HL-60/S4 treated with phorbol 12-myristate 13-acetate at 8.2 ng/mL for 4 days and 3 days (cell line): ENCODE measurements around the gene ZFAND3.
"Not testable (repeated sequence)": the region's sequence is repeated elsewhere in the genome, so short reads cannot be mapped to it uniquely, and the experiment has no call there.

Experiments used
- in situ Hi-C: fragments of 300-500 bp; cut with MboI; formaldehyde crosslinking; loops from 2 replicates; pipeline ENCODE4 v1.15.0; 2022; ENCODE audit warnings: low sequenced_read_pairs

The ZFAND3 gene

DNA sequence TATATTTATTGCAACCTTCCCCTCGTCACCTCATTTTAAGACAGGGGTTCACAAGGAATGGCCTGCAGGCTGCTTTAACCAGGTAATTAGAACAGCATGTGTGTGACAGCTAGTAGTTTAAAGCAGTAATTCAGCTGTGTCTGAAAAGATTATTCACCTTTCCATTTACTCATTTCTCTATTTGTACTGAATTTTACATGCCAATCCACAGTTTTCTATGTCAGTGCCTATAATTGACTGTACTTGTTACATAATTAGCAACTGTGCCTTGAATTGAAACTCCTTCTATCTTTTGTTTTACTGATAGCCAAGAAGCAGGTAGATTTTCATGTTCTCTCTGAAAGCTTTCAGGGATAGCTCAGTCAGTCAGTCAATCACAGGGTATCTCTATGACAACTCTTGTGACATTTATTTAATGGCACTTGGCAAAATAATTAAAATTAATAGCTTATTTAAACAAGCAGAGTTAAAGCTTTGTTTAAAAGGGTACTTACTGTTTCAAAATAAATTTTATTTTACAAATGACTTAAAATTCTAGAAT lies 214.0 kb downstream of the ZFAND3 start:
- in situ Hi-C loops: no loop called here

DNA sequence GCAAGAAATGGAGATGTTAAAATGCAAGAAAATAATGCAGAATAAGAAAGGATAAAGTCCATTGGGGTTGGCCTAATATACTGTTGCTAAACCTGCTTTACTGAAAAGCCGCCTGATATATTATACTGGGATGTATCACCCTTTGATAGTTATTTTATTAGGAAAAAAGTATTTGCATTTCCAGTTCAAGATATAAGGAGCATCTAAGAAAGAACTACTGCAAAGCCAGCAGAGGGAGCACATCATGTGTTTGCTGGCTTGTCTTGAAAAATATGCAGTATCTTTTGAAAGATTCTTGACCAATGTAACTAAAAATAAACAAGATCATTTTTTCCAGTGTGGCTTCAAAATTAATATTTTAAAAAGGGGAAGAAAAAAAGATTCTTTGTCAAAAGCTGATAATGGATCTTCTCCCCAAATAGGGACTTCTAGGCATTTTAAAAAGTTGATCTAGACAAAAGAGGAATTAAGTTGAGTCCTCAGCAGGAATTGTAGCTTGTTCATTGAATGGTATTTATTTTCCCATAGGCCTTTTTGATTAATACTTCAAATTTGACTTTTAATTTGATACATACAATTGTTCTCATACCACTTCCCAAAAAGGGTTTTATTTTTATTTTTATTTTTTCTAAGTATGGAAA lies 214.9 kb downstream of the ZFAND3 start:
- in situ Hi-C loops: no loop called here

DNA sequence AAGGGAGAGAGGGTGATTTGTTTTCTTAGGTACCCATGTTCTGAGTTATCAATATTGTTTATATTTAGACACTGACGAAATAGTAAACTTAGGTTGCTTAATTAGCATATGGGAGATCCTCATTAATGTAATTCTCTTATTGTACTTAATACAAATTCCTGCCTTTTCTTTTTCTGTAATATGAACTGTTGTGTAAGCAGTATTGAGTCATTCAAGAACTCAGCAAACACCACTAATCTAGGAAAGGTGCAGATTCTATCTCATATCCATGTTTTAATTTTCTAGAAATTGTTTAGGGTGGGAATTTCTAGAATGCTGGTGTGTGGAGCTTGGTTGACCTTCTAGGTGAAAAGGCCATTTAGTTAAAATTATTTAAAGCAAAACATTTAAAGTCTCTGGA lies 216.0 kb downstream of the ZFAND3 start:
- in situ Hi-C loops: no loop called here

DNA sequence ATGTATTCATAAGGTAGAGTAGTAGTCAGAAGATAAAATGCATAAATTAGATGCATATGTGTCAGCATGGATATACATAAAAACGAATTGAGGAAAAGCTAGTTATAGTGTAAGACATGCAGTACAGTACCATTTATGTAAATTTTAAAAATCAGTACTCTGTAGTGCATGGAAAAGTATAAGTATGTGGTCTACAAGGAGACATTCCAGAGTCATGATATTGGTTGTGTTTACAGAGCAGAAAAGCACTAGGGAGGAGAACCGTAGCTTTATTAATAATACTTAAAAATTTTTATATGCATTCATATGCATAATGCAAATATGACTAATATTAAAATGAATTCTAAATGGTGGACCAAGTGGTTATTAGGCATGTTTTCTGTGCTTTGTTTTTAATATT lies 220.0 kb downstream of the ZFAND3 start:
- in situ Hi-C loops: no loop called here

DNA sequence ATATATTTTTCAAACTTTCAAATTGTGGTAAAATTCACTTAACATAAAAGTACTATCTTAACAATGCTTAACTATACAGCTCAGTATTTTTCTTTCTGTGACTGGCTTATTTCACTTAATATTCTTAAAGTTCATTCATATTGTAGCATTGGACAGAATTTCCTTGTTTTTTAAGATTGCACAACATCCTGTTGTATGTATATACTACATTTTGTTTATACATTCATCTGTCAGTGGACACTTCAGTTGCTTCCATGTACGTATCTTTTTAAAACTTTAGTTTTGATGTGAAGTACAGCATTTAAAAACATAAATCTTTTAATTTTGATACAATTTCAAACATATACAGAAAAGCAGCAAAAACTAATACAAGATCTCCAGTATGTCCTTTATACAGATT lies 220.7 kb downstream of the ZFAND3 start:
- in situ Hi-C loops: no loop called here

DNA sequence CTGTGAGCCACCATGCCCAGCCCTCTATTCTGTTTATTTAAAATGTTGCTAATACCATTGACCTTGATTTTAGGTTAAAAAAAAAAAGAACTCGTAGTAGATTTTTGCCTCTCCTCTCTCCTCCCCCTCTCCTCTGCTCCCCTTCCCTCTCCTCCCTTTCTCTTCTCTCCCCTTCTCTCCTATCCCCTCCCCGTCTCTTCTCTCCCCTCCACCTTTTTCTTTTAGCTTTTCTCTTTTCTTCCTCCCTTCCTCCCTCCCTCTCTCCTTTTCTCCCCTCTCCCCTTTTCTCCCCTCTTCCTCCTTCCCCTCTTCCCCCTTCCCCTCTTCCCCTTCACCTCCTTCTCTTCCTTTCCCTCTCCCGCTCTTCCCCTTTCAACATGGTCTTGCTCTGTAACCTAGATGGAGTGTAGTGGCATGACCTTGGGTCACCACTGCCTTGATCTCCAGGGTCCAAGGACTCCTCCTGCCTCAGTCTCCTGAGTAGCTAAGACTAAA lies 223.8 kb downstream of the ZFAND3 start:
- in situ Hi-C loops: no loop called here

DNA sequence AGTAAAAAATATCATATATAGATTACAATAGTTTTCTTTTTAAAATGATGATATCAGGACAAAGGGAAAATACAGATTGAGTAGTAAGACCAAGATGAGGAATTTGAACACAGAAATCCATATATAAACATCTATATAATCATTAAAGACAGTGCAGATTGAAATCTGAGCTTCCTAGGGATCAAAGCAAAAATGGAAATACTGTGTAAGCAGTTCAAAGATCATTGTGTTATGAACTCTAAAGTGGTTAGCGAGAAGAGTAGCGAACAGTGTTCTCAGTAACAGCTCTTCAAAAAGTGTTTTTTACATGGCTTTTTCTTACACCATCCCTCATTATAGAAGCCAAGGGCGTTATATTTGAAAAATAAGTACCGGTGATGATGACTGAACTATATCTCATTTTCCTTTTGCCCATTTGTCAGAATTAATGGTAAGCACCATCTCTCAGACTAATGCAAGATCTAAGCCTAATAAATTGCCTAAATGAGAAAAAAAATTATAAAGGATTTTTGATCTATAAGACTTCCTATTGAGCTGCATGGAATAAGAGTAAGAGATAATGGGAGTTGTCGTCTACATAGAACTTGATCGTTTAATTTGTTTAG lies 226.3 kb downstream of the ZFAND3 start:
- in situ Hi-C loops: no loop called here

DNA sequence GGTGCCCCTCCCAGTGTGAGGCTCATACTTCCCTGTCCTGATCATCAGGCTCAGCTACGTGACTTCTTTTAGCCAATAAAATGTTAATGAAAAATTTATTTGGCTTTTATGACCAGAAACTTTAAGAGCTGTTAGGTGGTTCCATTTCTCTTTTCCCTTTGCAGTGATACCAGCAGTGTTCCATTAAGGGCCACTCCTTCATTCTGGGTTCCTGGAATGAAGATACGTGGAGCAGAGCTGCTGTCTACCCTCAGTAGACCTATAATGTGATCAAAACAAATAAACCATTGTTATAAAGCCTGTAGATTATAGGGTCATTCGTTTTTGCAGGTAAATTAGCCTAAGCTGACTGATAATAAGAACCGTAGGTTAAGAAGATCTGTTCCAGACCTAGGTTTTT lies 228.0 kb downstream of the ZFAND3 start:
- in situ Hi-C loops: no loop called here

DNA sequence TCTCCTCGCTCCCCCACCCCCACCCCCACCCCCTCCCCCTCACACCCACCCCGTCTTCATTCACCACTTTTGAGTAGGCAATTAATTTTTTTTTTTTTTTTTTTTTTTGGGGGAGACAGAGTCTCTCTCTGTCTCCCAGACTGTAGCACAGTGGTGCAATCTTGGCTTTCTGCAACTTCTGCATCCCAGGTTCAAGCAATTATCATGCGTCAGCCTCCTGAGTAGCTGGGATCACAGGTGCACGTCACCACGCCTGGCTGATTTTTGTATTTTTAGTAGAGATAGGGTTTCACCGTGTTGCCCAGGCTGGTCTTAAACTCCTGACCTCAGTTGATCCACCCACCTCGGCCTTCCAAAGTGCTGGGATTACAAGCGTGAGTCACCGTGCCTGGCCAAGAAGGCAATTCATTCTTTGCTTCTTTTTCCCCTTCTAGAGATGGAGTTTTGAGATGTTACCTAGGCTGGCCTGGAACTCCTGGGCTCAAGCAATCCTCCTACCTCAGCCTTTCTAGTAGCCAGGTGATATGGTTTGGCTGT lies 230.4 kb downstream of the ZFAND3 start:
- in situ Hi-C loops: not testable (repeated sequence)

DNA sequence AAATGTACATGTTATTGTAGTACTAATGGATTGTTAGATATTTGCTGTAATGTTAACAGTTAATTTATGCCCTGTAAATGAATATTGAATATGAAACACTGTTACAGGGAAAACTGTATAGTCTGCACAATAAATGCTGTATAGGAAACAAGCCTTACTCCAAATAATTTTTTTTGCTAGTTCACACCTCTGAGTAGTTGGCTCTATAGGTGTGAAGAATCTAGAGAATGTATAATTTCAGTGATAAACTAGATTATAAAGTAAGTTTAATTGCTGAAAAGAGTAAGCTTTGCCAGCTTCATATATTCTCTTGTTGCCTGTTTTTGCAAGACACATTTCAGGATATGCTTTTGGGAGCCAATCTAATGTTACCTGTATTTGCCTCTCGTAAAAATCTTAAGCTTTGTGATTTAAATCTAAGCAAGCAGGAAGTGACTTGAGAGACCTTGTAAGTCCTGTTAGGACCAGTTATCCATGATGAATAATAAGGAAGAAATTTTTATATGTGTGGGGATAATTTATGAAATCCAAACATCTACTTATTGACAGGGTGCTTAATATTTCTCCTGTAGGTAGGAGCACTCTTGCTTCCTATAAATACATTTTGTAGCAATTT lies 232.4 kb downstream of the ZFAND3 start:
- in situ Hi-C loops: no loop called here

DNA sequence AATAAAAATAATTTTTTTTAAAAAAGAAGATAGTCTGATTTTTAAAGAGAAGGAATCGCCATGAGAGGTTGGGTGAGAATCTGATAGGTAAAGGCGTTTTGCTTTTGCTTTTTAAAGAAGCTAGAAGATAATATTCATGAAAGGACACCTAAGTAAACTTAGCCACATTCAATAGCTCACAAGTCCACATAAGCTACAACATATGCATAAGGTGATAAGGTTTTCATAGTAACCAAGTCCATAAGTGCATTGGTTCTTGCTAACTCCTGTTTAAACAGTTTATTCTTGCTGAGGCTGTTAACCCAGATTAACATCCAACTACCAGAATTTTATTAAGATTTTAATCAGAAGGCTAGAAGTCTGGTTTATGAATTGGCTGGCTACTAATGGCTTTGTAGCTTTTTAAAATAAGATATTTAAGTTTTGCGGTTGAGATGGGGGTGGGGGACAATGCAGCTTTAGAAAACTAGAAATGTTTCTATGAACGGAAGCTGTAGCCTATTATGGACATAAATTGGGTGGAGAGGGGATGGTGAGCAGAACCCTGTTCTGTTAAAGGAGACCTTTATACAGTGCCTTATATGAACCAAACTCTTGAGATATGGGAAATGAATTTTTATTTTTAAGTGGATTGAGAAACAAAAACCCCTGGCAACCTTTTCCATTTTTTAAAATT lies 235.1 kb downstream of the ZFAND3 start:
- in situ Hi-C loops: no loop called here

DNA sequence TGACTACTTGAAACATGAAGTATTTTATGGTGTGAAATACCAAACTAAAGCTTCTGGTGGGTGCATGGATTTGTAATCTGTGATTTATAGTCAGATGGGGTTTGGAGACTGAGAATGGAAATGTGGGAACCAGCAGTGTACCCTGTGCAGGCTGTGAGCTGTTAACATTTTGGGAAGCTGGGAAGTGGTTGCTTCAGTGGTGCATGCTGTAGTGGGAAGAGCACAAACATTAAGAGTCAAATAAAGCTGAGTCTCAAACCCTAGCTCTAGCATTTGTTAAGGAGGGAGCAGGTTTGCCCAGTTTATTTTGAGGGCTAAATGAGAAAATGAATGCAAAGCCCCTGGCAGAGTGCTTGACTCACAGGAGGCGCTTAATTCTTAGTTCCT lies 235.7 kb downstream of the ZFAND3 start:
- in situ Hi-C loops: no loop called here

DNA sequence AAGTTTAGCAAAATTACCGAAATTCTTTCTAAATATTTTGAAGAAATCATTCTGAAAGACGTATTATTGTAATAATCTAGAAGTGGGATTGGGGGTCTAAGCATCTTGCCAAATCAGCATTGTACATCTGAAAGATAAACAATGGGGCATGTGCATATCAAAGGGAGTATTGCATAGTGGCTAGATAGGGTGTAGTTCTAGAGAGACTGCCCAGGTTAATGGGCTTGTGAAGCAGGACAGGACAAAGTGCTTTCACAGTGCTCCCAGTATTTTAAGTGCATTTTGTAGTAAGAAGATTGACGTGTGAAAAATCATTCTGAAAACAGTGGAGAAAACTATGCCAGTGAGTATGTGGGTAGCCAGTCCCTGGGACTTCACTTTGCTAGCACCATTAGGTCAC lies 236.8 kb downstream of the ZFAND3 start:
- in situ Hi-C loops: no loop called here

DNA sequence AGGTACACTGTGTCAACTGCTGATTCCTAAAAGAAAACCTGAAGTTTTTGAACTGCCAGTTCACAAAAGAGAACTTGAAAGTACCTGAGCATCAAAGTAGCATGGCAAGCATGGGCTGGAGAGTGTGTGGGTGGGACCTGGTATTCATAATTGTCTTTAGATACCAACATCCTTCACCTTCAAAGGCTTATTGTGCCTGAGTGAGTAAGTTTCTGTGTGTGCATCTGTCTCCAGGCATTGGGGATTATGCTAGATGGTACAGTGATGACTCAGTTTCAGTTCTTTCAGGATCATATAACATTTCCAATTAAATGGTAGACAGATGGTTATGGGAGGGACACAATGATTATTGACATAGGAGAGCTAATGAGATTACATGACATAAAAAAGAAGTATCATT lies 238.5 kb downstream of the ZFAND3 start:
- in situ Hi-C loops: no loop called here

DNA sequence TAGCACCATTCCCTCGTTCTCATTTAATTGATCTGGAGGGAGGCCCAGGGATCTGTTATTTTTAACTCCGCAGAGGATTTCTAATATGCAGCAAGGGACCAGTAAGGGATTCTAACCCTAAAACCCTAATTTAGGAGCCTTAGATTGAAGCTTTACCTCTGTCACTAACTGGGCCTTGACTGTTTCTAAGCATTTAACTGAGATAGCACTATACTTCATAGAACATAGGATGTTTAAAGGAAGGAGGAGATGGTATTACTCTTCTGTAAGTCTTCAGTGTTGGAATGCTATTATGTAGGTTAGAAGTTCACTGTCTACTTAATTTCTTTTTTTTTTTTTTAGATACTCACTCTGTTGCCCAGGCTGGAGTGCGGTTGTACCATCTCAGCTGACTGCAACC lies 242.5 kb downstream of the ZFAND3 start:
- in situ Hi-C loops: no loop called here

DNA sequence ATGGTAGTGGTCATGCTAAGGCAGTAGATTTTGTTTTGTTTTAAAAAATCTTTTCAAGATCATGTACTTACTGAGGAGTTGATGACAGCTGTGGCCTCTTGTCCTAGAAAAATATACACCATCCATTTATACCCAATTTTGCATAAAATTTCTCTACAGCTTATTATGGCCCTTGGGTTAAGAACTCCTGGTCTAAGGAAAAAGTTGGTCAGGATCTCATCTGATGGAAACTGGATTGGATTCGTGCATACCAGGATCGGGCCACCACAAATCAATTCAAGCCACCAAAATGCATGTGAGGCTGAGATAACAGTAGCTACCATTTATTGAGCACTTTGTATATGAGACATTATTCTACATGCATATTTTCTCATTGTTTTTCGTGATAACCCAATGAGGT lies 244.4 kb downstream of the ZFAND3 start:
- in situ Hi-C loops: no loop called here

DNA sequence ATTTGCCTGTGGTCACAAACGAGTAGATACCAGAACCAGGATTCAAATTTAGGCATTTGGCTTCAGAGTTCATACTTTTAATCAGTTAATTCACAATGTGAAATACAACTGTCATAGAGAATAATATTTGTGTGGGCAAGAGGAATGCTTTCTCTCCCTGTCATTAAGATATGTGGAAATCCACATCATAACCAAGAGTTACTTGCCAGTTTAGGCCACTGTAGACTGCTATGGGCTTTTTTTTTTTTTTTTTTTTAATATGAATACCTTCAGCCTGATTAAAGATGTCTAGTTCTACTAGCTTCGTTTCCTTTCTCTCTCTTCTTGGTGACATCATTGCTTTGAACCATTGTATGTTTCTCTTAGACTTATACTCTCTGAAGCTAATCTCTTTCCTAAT lies 244.9 kb downstream of the ZFAND3 start:
- in situ Hi-C loops: no loop called here

DNA sequence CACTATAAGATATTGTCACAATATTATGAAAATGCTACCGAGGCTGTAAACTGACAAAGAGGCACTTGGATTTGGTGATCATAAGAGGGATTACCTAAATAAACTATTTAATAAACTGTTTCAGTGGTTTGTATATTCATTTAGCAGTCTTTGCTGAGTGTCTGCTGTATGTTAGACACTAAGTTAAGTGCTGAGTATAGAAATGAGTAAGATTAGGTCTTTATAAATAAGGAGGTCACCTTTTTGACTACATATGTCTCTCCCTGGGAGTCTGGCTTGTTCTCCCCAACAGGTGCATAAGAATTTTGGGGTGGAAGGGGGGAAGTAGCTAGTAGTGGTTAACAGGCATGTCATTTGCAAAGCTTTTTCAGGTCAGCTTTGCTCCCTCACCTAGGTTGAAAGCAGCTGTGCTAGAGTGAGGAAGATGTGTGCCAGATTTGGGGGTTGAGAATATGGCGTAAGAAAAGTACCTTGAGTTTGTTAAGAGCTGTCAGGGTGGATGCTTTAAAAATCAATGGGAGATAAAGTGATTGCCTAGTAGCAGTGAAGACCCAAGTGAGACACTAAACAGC lies 246.3 kb downstream of the ZFAND3 start:
- in situ Hi-C loops: no loop called here

DNA sequence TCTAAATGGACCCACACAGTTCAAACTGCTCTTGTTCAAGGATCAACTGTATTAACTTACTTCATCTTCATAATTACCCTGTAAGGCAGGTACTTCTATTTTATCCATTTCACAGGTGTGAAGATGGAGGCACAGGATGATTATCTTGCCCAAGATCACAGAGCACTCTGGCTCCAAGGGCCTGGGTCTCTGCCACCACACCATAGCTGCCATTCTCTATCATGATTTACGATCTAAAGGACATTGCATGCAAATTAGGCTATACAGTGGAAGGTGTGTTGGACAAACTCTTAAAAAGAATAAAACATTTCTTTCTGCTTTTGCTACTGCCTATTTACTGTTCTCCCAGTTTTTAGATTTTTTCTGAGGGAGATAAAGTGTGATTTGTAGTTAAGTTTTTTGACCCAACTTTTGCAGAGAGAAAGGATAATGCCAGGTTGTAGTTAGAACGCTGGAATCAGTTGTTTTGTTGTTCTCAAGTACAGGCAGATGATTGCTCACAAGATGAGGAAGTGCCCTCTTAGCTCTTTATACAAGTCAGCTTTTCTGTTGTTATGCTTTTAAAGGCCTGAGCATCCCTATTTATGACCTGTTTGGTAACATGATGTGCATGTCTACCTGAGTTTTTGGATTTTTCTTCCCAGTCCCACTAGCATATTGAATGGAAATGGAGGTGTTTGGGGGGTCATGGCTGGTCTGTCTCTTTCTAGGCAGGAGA lies 247.9 kb downstream of the ZFAND3 start:
- in situ Hi-C loops: no loop called here

DNA sequence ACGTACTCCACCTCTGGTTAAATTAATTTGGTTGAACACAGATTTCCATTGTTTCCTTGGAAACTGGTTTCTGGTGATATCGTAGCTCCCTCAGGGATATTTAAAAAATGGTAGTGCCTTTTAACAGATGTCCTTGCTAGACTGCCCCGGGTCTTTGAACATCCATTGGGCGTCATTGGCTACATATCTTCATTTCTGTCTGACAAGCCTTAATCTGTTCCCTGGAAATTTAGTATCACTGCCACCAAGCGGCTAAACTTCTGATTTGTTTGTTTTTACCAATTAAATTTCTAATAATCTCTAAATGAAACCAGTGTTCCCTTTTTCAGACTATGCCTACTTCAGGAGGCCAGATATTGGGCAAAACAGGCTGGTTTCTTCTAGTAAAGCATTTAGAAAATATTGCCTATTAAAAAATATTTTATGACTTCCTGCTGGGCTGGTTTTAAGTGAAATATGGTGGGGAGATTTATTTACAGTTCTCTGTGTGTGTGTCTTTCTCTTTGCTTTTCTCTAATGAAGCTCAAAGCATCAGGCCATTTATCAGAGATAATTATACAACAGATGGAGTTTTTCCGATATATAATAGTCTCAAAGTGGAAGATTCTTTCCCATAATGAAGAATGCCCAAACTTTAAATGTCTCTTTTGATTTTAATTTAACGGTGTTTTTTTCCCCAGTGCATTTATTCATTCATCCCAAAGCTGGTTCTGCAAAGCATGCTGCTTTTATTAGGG lies 249.5 kb downstream of the ZFAND3 start:
- in situ Hi-C loops: no loop called here
